ENCODE data around the gene LRMDA. TPM values are rescaled to one million over a fixed set of nuclear protein-coding genes. Genes with fewer than 3 reads are reported as not detected.
A peak's percentile ranks its signal among the peaks of the same experiment; 100 is the strongest.

The LRMDA gene
- total RNA-seq, 4 donors from 2014 or later, result 9.8 to 18.6 (median 15.8) TPM

- TF ChIP-seq, protein P1, sequence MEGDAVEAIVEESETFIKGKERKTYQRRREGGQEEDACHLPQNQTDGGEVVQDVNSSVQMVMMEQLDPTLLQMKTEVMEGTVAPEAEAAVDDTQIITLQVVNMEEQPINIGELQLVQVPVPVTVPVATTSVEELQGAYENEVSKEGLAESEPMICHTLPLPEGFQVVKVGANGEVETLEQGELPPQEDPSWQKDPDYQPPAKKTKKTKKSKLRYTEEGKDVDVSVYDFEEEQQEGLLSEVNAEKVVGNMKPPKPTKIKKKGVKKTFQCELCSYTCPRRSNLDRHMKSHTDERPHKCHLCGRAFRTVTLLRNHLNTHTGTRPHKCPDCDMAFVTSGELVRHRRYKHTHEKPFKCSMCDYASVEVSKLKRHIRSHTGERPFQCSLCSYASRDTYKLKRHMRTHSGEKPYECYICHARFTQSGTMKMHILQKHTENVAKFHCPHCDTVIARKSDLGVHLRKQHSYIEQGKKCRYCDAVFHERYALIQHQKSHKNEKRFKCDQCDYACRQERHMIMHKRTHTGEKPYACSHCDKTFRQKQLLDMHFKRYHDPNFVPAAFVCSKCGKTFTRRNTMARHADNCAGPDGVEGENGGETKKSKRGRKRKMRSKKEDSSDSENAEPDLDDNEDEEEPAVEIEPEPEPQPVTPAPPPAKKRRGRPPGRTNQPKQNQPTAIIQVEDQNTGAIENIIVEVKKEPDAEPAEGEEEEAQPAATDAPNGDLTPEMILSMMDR (IDR thresholded peaks at IDR 0.05), result no peak
- TF ChIP-seq POLR2A (IDR thresholded peaks at IDR 0.05) (no peak), EP300 (IDR thresholded peaks at IDR 0.05) (no peak)
- Histone ChIP-seq H3K27ac (no peak overlapping the region), H3K27me3 (no peaks in the 10 kb centered on the region), H3K4me1 (peaks cover 0 to 3% (median 0%) of the 10 kb centered on the region in 4 donors), H3K4me3 (no peak overlapping the region), H3K9me3 (peaks cover 0 to 17% (median 0%) of the 10 kb centered on the region in 4 donors), H3K36me3 (peaks cover 0 to 5% (median 0%) of the 10 kb centered on the region in 3 donors)
- DNase-seq (ENCODE audit: low spot score in 2 of 2), result no peak
- WGBS, 2 donors, result 67 to 68% methylated on average over 4 of the region's 4 CpGs
Observed at GRCh38 chr10:75487087-75487754, 55.8 kb downstream of the LRMDA start.

DNA sequence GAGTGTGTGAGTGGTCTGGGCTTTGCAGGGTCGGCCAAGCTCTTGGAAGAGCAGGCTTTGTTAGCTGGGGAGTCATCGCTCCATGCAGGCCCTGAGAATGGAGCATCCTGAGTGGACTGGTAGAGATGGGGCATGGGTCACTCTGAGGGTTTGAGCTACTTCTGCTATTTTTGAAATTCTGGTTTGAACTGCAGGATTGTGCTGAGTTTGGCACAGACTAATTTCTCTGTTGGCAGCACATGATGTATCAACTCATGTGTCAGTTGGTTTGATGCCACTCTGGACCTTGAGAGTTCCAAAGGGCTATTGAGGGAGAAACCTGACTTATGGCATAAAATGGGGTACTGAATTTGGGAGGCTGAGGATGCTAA lies 56.3 kb downstream of the LRMDA start:
- 75 to 83% methylated on average over 2 of the region's 2 CpGs for WGBS, 2 donors
- no peaks in the 10 kb centered on the region for H3K27me3 ChIP-seq
- peaks cover 0 to 3% (median 0%) of the 10 kb centered on the region in 4 donors for H3K4me1 ChIP-seq
- peaks cover 0 to 5% (median 0%) of the 10 kb centered on the region in 3 donors for H3K36me3 ChIP-seq
- H3K9me3 ChIP-seq, result peaks cover 0 to 17% (median 0%) of the 10 kb centered on the region in 4 donors
- H3K27ac ChIP-seq, result no peak overlapping the region
- no peak for DNase-seq (ENCODE audit: low spot score in 2 of 2)
- TF ChIP-seq POLR2A (IDR thresholded peaks at IDR 0.05) (no peak), EP300 (IDR thresholded peaks at IDR 0.05) (no peak)
- TF ChIP-seq, protein P1 (IDR thresholded peaks at IDR 0.05), result no peak
- no peak overlapping the region for H3K4me3 ChIP-seq

DNA sequence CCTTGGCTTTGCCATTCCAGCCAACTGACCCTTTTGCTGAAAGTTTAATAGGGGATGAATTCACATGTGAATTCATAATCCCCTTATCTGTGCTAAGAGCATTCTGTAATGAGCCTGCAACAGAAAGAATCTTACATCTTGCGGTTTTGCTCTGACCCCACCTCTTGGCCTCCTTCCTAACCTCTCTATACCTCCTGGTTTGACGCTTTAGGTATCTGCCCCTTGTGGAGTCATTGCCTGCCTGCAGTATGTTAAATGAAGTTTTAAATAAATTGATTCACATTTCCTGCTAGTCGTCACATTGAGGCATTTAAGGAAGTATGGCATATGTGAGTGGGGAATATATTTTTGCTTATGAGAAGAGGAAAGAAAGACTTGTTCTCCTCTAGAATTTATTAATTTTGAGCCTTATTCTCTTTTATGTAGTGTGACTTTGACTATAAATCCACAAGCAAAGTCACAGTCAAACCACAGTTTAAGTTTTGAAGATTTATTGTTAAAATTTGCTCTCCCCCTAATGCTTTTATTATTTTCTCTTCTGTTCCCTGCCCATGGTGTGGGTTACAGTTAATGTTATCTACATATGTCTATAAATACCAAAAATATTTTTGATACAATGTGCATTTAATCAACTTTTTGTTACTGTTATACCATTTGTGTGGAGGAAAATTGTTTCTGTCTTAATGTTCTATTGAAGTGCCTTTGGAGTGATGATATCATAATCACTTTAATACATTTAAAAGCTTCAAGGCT lies 60.9 kb downstream of the LRMDA start:
- Histone ChIP-seq H3K9me3 (no peaks in the 10 kb centered on the region), H3K27me3 (no peaks in the 10 kb centered on the region), H3K4me3 (no peak overlapping the region), H3K36me3 (no peaks in the 10 kb centered on the region), H3K4me1 (peaks cover 0 to 3% (median 0%) of the 10 kb centered on the region in 4 donors), H3K27ac (peak overlapping the region in 1 of 4 donors; percentile 67)
- TF ChIP-seq EP300 (IDR thresholded peaks at IDR 0.05), result no peak
- TF ChIP-seq, protein P1 (IDR thresholded peaks at IDR 0.05), result peak in 1 of 5 experiments; percentile 10
- no peak for DNase-seq (ENCODE audit: low spot score in 2 of 2)
- 40 to 42% methylated on average over 3 of the region's 3 CpGs for WGBS, 2 donors

- no peak for DNase-seq (ENCODE audit: low spot score in 2 of 2)
- Histone ChIP-seq H3K9me3 (no peaks in the 10 kb centered on the region), H3K36me3 (no peaks in the 10 kb centered on the region), H3K27ac (no peak overlapping the region), H3K27me3 (no peaks in the 10 kb centered on the region), H3K4me3 (no peak overlapping the region), H3K4me1 (peaks cover 0 to 3% (median 0%) of the 10 kb centered on the region in 4 donors)
- no peak for TF ChIP-seq POLR2A (IDR thresholded peaks at IDR 0.05)
- TF ChIP-seq, protein P1 (IDR thresholded peaks at IDR 0.05), result no peak
- no peak for TF ChIP-seq EP300 (IDR thresholded peaks at IDR 0.05)
- WGBS, 2 donors, result 93 to 94% methylated on average over 3 of the region's 3 CpGs
Observed at GRCh38 chr10:75493464-75493863, 62.0 kb downstream of the LRMDA start.

Data from tibial nerve (tissue), 4 donors.